Keratinocyte (primary cell): Measurements from ENCODE around the gene KRTAP12-3.
"Not testable (repeated sequence)": the region's sequence is repeated elsewhere in the genome, so short reads cannot be mapped to it uniquely, and the experiment has no call there.

Experiments
- CTCF ChIP-seq, 3 experiments: IDR thresholded peaks in 1 of 3; conservative IDR thresholded peaks in 1 of 3; optimal IDR thresholded peaks in 1 of 3; 2 replicates in 2 of 3; 3 replicates in 1 of 3; pipeline versions ENCODE3 to v1.5.1; 2011; ENCODE audit warnings: low read length in 3 of 3, mild to moderate bottlenecking in 3 of 3, moderate library complexity in 2 of 3, control low read depth in 1 of 3, inconsistent platforms in 1 of 3; ENCODE audit not compliant: insufficient read depth in 2 of 3; ENCODE audit errors: extremely low read depth in 1 of 3
- EZH2 ChIP-seq: IDR thresholded peaks from one replicate; pipeline ENCODE4 v1.6.1; 2012; ENCODE audit warnings: inconsistent platforms, mild to moderate bottlenecking, low read length, moderate library complexity

GRCh38 chr21:44689740-44690139 is 32.0 kb downstream of the KRTAP12-3 start:
- TF ChIP-seq CTCF (optimal IDR thresholded peaks at IDR 0.05 in 1 of 3, IDR thresholded peaks at IDR 0.05 in 1 of 3, conservative IDR thresholded peaks at IDR 0.05 in 1 of 3; ENCODE audit: extremely low read depth in 1 of 3, insufficient read depth in 2 of 3, low read length in 3 of 3); EZH2: not testable (repeated sequence)
